Activated CD4-positive, alpha-beta T cell treated with anti-CD3 and anti-CD28 coated beads for 4 hours (primary cell): Measurements from ENCODE around the gene CAPN3.

Source experiments
- DNase-seq, 2 donors: peaks; one replicate each; pipeline ENCODE4 v3.0.0-alpha.2; 2020

Gene CAPN3

GRCh38 chr15:42401544-42402454 lies 42.5 kb downstream of the CAPN3 start:
- DNase-seq: no peak

DNA sequence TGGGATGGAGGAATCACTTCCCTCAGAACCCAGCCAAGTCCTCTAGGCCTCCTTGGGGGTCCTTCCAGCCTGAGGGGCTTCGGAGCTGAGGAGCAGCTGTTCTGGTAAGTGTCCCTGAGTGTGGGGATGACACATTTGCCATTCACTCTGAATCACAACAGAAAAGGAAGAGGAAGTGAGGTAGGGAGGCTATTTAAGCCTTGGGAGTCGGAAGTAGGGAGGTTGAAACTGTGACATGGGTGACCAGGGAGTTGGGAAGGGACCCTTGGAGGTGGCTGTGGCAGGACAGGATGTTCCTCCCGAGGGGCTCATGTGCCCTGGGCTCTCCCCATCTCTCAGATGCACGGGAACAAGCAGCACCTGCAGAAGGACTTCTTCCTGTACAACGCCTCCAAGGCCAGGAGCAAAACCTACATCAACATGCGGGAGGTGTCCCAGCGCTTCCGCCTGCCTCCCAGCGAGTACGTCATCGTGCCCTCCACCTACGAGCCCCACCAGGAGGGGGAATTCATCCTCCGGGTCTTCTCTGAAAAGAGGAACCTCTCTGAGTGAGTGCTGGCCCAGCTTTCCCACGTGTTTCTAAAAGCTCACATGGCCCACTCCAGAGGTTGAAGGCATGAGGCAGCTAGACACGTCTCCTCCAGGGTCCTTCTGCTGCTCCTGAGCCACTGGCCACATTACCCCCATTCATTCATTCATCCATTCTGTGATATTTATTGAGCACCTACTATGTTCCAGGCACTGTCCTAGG lies 43.3 kb downstream of the CAPN3 start:
- DNase-seq: no peak

DNA sequence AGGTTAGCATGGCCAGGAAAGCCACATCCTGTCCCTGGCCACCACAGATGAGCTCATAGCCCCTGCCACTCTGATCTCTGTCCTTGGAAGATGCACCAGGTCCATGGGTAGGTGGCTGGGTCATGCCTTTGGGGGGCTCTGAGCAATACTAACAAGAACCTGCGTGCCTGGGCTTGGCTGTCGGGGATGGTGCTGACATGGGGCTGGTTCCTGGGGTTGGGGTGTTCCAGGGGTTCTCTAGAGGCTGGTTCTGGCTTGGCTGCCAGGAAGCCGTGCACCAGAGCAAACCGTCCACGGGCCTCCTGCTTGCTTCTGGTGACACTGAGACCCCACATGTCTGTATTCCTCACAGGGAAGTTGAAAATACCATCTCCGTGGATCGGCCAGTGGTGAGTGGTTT lies 44.1 kb downstream of the CAPN3 start:
- DNase-seq: no peak

DNA sequence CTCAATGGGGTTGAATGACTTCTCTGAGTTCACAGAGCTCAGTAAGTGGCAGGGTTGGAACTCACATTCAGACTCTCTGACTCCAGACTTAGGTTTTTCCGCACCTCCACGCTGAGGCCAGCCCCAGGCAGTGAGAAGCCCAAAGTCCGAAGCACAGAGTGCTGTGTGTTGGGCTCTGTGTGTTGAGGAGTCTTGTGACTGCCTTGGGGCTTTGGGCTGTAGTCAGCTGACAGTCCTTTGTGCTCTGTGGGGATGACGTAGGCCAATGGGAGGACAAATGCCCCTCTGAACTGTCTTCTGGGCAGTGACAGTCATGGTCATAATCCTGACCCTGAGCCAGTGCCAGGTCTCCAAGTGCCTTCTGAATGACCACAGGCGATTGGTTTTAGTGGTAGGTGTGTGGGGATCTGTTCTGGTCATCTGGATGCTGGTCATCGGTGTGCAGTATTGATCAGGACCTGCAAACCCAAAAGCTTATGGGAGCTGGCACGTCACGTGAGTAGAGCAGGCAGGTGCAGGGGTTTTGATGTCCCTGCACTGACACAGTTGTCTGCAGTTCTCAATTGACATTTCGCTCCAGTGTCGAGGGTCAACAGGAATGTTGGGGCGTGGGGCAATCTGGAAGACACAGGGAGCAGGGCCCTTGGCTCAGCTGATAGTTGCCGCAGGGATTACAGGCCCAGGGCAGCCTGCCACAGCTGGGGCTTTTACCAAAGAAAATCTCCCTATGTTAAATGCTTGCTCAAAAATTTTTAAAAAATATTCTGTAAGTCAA lies 45.3 kb downstream of the CAPN3 start:
- DNase-seq: no peak

- no peak for DNase-seq
Observed at GRCh38 chr15:42405863-42406482, 46.7 kb downstream of the CAPN3 start.

- no peak for DNase-seq
Observed at GRCh38 chr15:42408178-42408577, 48.9 kb downstream of the CAPN3 start.

DNA sequence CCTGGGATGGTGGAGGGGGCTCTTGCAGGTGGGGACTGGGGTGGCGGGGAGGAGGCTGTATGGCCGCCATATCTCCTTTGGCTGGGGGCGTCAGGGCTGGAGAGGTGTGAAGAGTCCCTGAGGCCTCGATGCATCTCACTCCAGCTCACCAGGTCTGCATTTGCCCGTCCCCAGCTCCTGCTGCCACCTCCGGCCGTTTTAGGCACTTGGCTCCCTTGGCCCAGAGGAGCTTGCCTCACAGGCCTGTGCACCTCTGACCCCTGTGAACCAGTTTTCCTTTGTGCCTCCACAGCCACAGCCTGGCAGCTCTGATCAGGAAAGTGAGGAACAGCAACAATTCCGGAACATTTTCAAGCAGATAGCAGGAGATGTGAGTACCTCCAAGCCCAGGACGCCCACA lies 49.7 kb downstream of the CAPN3 start:
- DNase-seq: no peak

- no peak for DNase-seq
Observed at GRCh38 chr15:42411884-42412283, 52.6 kb downstream of the CAPN3 start.

DNA sequence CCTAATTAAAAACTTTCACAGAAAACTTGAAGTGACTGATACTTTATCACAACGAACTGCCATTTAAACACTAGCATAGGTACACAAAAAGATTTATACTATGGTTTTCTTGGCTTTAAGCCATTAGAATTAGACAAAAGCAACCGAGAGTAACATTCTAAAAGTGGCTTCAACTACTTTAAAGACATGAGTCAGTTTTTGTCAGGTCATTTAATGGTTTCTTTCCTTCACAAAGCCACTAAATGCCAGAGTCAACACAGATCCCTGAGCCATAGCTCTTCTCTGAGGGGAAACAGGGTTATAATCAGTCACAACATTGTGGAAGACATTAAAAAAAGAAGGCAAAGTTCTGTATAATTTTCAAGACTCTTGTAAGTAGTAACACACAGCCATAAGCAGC lies 54.6 kb downstream of the CAPN3 start:
- no peak for DNase-seq

GRCh38 chr15:42419369-42419768 lies 60.1 kb downstream of the CAPN3 start:
- no peak for DNase-seq

DNA sequence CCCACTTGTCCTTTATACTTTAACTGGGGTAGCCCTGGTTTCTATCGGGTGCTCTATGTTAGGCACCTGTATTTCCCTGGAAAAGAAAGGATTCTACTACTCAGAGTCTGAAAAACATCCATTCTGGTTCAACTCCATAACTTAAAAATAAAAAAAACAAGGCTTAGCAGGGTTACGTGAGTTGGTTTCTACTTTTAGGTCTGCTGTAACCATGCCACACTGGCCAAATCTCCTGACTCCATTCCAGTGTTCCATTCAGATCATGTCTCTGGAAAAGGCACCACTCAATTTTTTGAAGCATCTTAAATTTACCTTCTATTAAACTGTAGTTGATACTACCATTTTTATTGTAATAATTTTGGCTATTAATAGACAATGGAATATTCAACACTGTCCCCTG lies 62.1 kb downstream of the CAPN3 start:
- DNase-seq: no peak

DNA sequence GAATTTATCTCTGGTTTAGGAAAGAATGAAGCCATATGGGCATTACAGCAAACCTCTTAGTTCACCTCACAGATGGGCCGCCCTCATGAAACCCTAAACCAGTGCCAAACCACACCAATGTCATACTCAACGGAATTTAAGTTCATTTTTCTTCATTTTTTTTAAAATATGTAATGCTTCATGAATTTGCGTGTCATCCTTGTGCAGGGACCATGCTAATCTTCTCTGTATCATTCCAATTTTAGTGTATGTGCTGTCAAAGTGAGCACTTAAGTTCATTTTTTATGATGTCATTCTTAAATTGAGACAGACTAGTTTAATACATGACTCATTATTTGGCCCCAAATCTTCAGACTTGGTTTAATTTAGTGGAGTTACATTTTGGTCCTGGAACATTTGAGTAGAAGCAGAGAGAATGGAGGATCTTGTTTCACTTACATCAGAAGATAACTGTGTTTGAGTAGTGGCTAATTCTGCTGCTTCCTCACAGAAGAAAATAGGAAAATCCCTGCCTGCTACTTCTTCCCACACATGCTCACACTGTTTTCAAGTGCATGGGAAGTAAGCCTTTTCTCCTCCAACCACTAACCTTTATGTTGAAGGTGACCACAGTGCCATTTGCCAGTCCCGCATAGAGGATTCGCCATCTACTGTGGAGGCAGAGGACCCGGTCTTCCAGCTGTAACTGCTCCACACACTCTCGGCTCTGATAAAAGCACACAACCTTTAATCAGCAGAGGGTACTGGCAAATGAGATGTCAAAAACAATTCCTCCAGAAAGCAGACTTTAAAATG lies 68.3 kb downstream of the CAPN3 start:
- DNase-seq: no peak

DNA sequence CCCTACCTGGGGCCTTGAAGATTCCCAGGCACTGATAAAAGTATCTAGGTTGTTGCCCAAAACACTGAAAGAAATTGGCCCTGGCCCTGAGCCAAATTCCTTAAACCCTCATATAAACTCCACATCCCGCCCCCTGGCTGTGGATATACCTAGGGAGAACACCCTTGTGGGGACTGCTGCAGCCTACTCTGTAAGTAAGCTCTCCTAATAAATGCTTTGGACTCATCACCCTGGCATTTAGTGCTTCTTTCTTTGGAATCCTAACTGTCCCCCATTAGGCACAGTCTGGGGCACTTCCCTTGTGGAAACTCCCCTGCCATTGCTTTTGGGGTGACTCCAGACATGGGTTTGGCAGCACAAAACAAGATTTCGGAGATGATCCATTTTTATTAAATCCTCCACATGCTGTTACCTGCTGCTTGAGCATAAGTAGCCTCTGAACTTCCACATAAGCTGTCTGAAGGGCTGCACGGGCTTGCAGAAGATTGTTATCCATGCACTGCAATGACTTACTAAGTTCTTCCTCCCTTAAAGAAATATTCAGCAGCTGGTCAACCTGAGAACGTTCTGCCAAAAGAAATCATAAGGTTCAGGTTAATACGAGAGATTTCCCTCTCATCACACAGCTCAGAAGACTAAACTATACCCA lies 85.2 kb downstream of the CAPN3 start:
- DNase-seq: no peak

DNA sequence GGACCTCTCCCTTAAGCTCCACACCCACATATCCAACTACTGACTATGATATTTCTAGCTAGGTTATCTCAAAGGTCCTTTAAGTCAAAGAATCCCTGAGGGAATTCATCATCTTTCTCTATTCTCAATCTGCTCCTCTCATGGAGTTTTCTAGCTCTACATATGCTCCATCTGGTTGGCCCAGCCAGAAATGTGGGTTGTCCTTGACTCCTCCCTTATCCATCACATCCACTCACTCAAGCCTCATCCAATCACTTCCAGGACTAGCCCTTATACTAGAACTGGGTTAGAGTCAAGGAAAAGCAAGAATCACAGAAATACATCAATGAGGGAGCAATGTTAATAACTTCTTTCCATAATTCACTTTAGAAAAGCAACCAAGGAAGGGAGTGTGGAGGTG lies 86.2 kb downstream of the CAPN3 start:
- DNase-seq: no peak

- no peak for DNase-seq
Observed at GRCh38 chr15:42447599-42447998, 88.3 kb downstream of the CAPN3 start.

DNA sequence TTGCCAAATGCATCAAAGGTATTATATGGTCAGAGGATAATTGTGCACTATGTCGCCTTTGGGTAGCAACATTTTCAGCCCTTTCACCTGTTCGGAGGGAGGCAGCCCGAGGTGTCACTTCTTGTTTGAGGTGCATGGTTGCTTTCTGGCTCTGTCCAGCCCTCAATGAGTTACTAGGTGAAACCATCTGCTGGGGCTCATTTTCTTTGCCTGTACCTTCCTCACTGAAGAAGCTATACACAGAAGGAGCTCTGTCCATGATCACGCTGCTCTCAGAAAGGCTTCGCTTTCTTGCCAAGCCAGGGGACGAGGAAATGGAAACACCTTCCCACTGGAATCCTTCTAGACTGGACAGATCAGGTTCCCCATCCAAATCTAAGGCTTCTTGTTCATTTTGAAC lies 89.0 kb downstream of the CAPN3 start:
- DNase-seq: no peak

DNA sequence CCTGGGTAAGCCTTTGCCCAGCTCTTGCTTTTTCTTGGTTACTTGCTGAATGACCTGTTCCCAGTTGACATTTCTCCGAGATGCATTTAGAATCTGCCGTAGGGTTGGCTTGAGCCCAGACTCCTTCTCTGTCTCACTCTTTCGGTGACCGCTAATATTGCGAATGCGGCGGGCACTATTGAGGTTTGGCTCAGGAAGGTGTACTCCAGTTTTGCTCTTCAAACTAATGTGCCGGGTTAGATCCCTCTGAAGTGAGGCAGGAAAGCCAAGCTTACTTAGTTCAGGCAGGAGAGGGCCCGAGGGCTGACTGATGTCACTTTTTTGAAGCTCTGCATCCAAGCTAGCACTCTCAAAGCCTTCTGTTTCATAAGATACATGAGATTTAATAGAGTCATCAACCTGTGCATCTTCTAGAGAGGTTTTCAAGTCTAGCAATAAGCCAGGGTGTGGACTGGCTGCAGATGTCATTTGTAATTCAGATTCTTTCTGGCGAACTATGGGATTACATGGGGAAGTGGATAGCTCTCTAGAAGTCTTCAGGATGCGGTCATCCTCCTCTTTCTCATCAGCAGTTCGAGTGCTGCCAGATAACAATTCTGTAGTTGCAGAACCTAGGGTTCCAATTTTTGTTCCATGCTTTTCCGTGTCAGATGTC lies 90.6 kb downstream of the CAPN3 start:
- no peak for DNase-seq

- no peak for DNase-seq
Observed at GRCh38 chr15:42450425-42450790, 91.1 kb downstream of the CAPN3 start.

GRCh38 chr15:42453826-42454225 lies 94.5 kb downstream of the CAPN3 start:
- DNase-seq: no peak

DNA sequence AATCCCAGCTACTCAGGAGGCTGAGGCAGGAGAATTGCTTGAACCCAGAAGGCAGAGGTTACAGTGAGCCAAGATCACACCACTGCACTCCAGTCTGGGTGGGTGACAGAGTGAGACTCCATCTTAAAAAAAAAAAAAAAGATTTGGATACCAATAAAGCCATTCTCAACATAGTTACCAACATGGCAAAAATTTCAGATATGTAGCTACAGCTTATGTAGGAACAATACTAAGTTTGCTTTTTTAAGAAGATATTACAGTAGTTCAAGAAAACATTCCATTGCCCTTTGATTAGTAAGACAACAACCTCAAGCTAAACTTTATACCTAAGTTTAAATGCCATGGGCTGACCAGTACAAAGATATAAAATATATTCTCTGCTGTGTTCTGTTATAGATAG lies 97.2 kb downstream of the CAPN3 start:
- DNase-seq: no peak

DNA sequence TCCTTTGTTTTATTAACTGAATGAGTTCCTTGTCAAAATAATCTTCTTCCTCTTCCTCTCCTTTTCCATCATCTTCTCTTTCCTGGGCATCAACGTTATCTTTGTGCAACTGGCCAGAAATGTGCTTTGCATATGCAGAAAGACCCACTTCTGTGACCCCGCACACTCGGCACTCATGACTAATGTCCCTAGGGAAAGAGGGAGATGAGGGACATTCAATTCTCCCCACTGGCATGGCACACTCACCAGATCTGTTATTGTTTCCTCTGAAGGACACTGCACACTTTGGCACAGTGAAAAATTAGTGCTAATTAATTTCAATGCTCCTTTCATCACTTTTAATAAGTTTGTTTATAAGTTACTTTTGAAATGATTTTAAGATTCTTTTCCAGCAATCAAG lies 97.7 kb downstream of the CAPN3 start:
- no peak for DNase-seq
